HG03025 (cell line): Measurements from ENCODE around the gene SPRY2.

Experiments used
- ATAC-seq: cut with Tn5 transposase; IDR thresholded peaks from one replicate; pipeline ENCODE4 v1.9.1; 2021; ENCODE audit warnings: mild to moderate bottlenecking, moderate library complexity; ENCODE audit not compliant: unreplicated experiment, low FRiP score

SPRY2 gene

GRCh38 chr13:80314711-80315653, 25.9 kb downstream of the SPRY2 start:
- no peak for ATAC-seq

- no peak for ATAC-seq
Observed at GRCh38 chr13:80313668-80314256, 27.2 kb downstream of the SPRY2 start.

GRCh38 chr13:80312967-80313366, 28.0 kb downstream of the SPRY2 start:
- ATAC-seq: no peak

GRCh38 chr13:80312012-80312704, 28.8 kb downstream of the SPRY2 start:
- no peak for ATAC-seq

GRCh38 chr13:80309926-80310325, 31.0 kb downstream of the SPRY2 start:
- ATAC-seq: no peak

GRCh38 chr13:80307401-80307987, 33.4 kb downstream of the SPRY2 start:
- no peak for ATAC-seq

GRCh38 chr13:80306337-80306972, 34.5 kb downstream of the SPRY2 start:
- ATAC-seq: no peak

- ATAC-seq: no peak
Observed at GRCh38 chr13:80305737-80306136, 35.2 kb downstream of the SPRY2 start.

- no peak for ATAC-seq
Observed at GRCh38 chr13:80303225-80303811, 37.6 kb downstream of the SPRY2 start.

- ATAC-seq: no peak
Observed at GRCh38 chr13:80299046-80299445, 41.9 kb downstream of the SPRY2 start.

GRCh38 chr13:80297503-80297902, 43.4 kb downstream of the SPRY2 start:
- ATAC-seq: no peak

- ATAC-seq: no peak
Observed at GRCh38 chr13:80297094-80297493, 43.8 kb downstream of the SPRY2 start.

GRCh38 chr13:80296638-80297037, 44.3 kb downstream of the SPRY2 start:
- no peak for ATAC-seq

- ATAC-seq: no peak
Observed at GRCh38 chr13:80290591-80290990, 50.3 kb downstream of the SPRY2 start.
